Osteocyte (in vitro differentiated cells): ENCODE data around the gene DPH2. TPM values are rescaled to one million over a fixed set of nuclear protein-coding genes. Genes with fewer than 3 reads are reported as not detected.

Experiments used
- DNase-seq: peaks from one replicate; pipeline ENCODE4 v3.0.0; 2021; ENCODE audit warnings: mixed read lengths; ENCODE audit not compliant: unreplicated experiment; ENCODE audit errors: extremely low spot score
- H3K27ac Mint-ChIP-seq: one replicate; pipeline ENCODE4 v1.8.0; 2021; ENCODE audit warnings: mild to moderate bottlenecking, mixed read lengths; ENCODE audit not compliant: unreplicated experiment
- H3K27me3 Mint-ChIP-seq: one replicate; pipeline ENCODE4 v1.8.0; 2021; ENCODE audit warnings: mixed read lengths; ENCODE audit not compliant: unreplicated experiment
- H3K36me3 Mint-ChIP-seq: one replicate; pipeline ENCODE4 v1.8.0; 2021; ENCODE audit warnings: mixed read lengths; ENCODE audit not compliant: unreplicated experiment
- H3K4me1 Mint-ChIP-seq: one replicate; pipeline ENCODE4 v1.8.0; 2021; ENCODE audit warnings: mixed read lengths; ENCODE audit not compliant: unreplicated experiment
- H3K4me3 Mint-ChIP-seq: one replicate; pipeline ENCODE4 v1.8.0; 2021; ENCODE audit warnings: mild to moderate bottlenecking, moderate library complexity, mixed read lengths; ENCODE audit not compliant: unreplicated experiment
- H3K9me3 Mint-ChIP-seq: one replicate; pipeline ENCODE4 v1.8.0; 2021; ENCODE audit warnings: mixed read lengths; ENCODE audit not compliant: unreplicated experiment
- CTCF ChIP-seq: fragments of 200-600 bp; sonication (generic); IDR thresholded peaks from 2 replicates; pipeline ENCODE4 v1.5.0; 2021; ENCODE audit warnings: antibody characterized with exemption, mild to moderate bottlenecking, moderate library complexity
- total RNA-seq: library from RNA; stranded (reverse); gene quantifications from 2 replicates; pipeline ENCODE4 v1.2.1, GENCODE V29; 2021

The DPH2 gene
- total RNA-seq, 1 donor from 2014 or later: 22.4 TPM

GRCh38 chr1:44002165-44002564 is 32.4 kb downstream of the DPH2 start:
- no peak for DNase-seq
- Mint-ChIP-seq H3K27me3 (no peaks in the 10 kb centered on the region), H3K9me3 (no peaks in the 10 kb centered on the region), H3K36me3 (peaks cover 22% of the 10 kb centered on the region), H3K4me3 (no peak overlapping the region), H3K4me1 (peaks cover 6% of the 10 kb centered on the region), H3K27ac (no peak overlapping the region)
- TF ChIP-seq CTCF: no peak

GRCh38 chr1:44002606-44003157 is 32.9 kb downstream of the DPH2 start:
- TF ChIP-seq CTCF: peak; percentile 23
- Mint-ChIP-seq H3K9me3 (no peaks in the 10 kb centered on the region), H3K4me3 (no peak overlapping the region), H3K36me3 (peaks cover 22% of the 10 kb centered on the region), H3K27me3 (no peaks in the 10 kb centered on the region), H3K4me1 (peaks cover 6% of the 10 kb centered on the region), H3K27ac (no peak overlapping the region)
- DNase-seq: no peak

- H3K36me3 Mint-ChIP-seq: peaks cover 14% of the 10 kb centered on the region
- H3K9me3 Mint-ChIP-seq: no peaks in the 10 kb centered on the region
- H3K27me3 Mint-ChIP-seq: no peaks in the 10 kb centered on the region
- H3K4me1 Mint-ChIP-seq: peaks cover 10% of the 10 kb centered on the region
- no peak for TF ChIP-seq CTCF
- H3K4me3 Mint-ChIP-seq: no peak overlapping the region
- no peak for DNase-seq
- no peak overlapping the region for H3K27ac Mint-ChIP-seq
Observed at GRCh38 chr1:44008259-44008658, 38.4 kb downstream of the DPH2 start.

- Mint-ChIP-seq H3K27me3 (no peaks in the 10 kb centered on the region), H3K4me1 (peaks cover 17% of the 10 kb centered on the region), H3K27ac (no peak overlapping the region), H3K4me3 (no peak overlapping the region), H3K36me3 (peaks cover 8% of the 10 kb centered on the region), H3K9me3 (no peaks in the 10 kb centered on the region)
- no peak for TF ChIP-seq CTCF
- DNase-seq: no peak
Observed at GRCh38 chr1:44010935-44011471, 41.2 kb downstream of the DPH2 start.

- Mint-ChIP-seq H3K36me3 (peaks cover 5% of the 10 kb centered on the region), H3K4me3 (no peak overlapping the region), H3K9me3 (no peaks in the 10 kb centered on the region), H3K27me3 (no peaks in the 10 kb centered on the region), H3K4me1 (peaks cover 15% of the 10 kb centered on the region), H3K27ac (no peak overlapping the region)
- DNase-seq: no peak
- TF ChIP-seq CTCF: no peak
Observed at GRCh38 chr1:44012404-44012803, 42.6 kb downstream of the DPH2 start.
